Mesothelial cell of epicardium (in vitro differentiated cells): ENCODE results near the gene MSH3. TPM values are rescaled to one million over a fixed set of nuclear protein-coding genes. Genes with fewer than 3 reads are reported as not detected.

Experiments used
- DNase-seq, 2 experiments: peaks; one replicate each; pipeline ENCODE4 v3.0.0; 2021; ENCODE audit warnings: low spot score in 2 of 2; ENCODE audit not compliant: unreplicated experiment in 2 of 2
- H3K27ac Mint-ChIP-seq: 2 replicates; pipeline ENCODE4 v1.8.0; 2021; ENCODE audit warnings: mixed read lengths
- H3K27me3 Mint-ChIP-seq: 2 replicates; pipeline ENCODE4 v1.8.0; 2021; ENCODE audit warnings: low read depth, mixed read lengths
- H3K36me3 Mint-ChIP-seq: 2 replicates; pipeline ENCODE4 v1.8.0; 2021; ENCODE audit warnings: mixed read lengths
- H3K4me1 Mint-ChIP-seq: 2 replicates; pipeline ENCODE4 v1.8.0; 2021; ENCODE audit warnings: mixed read lengths
- H3K4me3 Mint-ChIP-seq: 2 replicates; pipeline ENCODE4 v1.8.0; 2021; ENCODE audit warnings: mild to moderate bottlenecking, moderate library complexity, mixed read lengths
- H3K9me3 Mint-ChIP-seq: 2 replicates; pipeline ENCODE4 v1.8.0; 2021; ENCODE audit warnings: mixed read lengths
- total RNA-seq: library from RNA; stranded (reverse); gene quantifications from 3 replicates; pipeline ENCODE4 v1.2.1, GENCODE V29; 2021
- TF ChIP-seq, protein P1 (sequence below): fragments of 200-600 bp; sonication (generic); IDR thresholded peaks from one replicate; pipeline ENCODE4 v1.5.0; 2021; ENCODE audit warnings: antibody characterized with exemption; ENCODE audit not compliant: unreplicated experiment

MSH3 gene
- total RNA-seq, 1 donor from 2014 or later, result 18.4 TPM

DNA sequence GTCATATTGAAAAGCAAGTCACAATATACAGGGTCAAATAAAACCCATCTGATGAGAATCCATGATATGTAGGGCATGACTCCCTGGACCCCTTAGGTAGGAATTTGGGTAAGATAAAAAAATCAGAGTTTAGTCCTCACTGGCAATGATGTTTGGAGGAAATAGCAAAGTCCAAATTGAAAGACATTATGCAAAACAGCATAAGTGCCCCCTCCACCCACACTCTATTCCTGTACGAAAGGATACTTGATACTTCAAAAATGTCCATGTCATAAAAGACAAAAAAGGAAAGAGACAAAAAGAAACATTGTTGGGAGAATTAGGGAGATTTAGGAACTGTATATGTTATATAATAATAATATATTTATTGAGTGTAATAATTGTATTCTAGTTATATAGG, 209.7 kb downstream of the MSH3 start:
- TF ChIP-seq, protein P1, sequence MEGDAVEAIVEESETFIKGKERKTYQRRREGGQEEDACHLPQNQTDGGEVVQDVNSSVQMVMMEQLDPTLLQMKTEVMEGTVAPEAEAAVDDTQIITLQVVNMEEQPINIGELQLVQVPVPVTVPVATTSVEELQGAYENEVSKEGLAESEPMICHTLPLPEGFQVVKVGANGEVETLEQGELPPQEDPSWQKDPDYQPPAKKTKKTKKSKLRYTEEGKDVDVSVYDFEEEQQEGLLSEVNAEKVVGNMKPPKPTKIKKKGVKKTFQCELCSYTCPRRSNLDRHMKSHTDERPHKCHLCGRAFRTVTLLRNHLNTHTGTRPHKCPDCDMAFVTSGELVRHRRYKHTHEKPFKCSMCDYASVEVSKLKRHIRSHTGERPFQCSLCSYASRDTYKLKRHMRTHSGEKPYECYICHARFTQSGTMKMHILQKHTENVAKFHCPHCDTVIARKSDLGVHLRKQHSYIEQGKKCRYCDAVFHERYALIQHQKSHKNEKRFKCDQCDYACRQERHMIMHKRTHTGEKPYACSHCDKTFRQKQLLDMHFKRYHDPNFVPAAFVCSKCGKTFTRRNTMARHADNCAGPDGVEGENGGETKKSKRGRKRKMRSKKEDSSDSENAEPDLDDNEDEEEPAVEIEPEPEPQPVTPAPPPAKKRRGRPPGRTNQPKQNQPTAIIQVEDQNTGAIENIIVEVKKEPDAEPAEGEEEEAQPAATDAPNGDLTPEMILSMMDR, result no peak
- Mint-ChIP-seq H3K4me1 (peaks cover 23% of the 10 kb centered on the region), H3K9me3 (peaks cover 16% of the 10 kb centered on the region), H3K36me3 (peaks cover 26% of the 10 kb centered on the region), H3K27me3 (no peaks in the 10 kb centered on the region), H3K4me3 (no peak overlapping the region), H3K27ac (peak overlapping the region; percentile 30)
- no peak for DNase-seq

DNA sequence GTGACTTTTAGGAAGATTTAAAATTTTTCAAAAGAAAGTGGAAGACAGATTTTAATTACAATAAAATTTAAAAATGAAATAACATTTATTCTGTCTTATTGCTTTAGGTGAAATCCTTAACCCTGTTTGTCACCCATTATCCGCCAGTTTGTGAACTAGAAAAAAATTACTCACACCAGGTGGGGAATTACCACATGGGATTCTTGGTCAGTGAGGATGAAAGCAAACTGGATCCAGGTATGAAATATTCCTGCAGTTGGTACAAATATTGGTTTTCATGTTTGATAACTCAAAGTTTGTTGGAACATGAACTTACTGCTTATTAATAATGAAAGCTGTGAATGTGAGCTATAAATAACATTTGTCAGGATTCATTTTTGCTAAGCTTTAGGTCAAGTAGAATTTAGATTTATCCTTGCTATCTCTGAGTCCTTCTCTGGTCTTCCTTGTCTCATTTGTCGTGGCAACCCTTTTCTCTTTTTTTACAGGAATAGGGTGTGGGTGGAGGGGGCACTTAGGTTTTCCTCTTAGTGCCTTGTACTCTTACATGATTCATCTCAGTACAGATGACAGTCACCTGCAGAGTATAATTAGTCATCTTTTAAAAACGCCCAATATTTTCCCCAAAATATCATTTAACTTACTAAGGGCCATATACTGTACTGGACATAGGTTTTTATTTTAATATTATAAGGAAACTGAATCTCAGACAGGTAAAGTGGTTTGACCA, 210.4 kb downstream of the MSH3 start:
- DNase-seq, result no peak
- Mint-ChIP-seq H3K36me3 (peaks cover 23% of the 10 kb centered on the region), H3K27ac (no peak overlapping the region), H3K4me1 (peaks cover 26% of the 10 kb centered on the region), H3K9me3 (peaks cover 13% of the 10 kb centered on the region), H3K27me3 (no peaks in the 10 kb centered on the region), H3K4me3 (no peak overlapping the region)
- TF ChIP-seq, protein P1, result no peak

DNA sequence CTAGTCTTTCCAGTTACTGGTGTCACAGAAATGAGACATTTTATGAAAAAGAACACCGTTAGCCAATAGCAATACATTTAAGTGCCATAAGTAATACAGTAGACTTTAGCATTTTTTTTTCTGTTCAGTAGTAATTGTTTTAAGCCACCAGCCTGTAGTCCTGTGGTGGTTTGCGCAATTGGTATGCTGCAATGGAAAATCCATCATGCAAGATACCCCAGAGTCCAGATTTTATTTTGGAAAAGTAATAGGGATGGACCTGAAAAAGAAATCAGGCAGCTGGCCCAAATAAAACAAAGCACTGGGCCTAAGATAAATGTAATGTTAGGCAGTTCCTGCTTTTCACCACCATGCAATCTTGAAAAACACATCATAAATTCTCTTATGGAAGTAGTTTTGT, 211.1 kb downstream of the MSH3 start:
- TF ChIP-seq, protein P1, result no peak
- peaks cover 19% of the 10 kb centered on the region for H3K36me3 Mint-ChIP-seq
- DNase-seq, result no peak
- no peak overlapping the region for H3K27ac Mint-ChIP-seq
- no peaks in the 10 kb centered on the region for H3K27me3 Mint-ChIP-seq
- H3K4me1 Mint-ChIP-seq, result peaks cover 24% of the 10 kb centered on the region
- H3K9me3 Mint-ChIP-seq, result peaks cover 6% of the 10 kb centered on the region
- H3K4me3 Mint-ChIP-seq, result no peak overlapping the region

DNA sequence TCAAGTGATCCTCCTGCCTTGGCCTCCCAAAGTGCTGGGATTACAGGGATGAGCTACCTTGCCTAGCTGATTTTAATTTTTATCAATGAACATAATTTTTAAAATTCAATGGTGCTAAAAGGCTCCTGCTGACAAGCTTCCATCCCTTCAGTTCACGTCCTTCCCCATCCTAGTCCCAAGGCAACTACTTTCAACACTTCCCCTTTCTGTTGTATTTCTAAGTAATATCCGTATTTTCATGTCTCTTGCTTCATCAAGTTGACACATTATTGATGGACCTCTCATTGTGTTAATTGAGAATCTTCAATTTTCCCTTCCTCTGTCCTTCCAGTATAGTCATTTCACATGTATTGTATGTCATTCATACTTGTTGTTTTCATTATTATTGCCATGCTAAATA, 211.9 kb downstream of the MSH3 start:
- TF ChIP-seq, protein P1, result no peak
- no peaks in the 10 kb centered on the region for H3K27me3 Mint-ChIP-seq
- H3K27ac Mint-ChIP-seq, result no peak overlapping the region
- H3K4me1 Mint-ChIP-seq, result peaks cover 20% of the 10 kb centered on the region
- H3K4me3 Mint-ChIP-seq, result no peak overlapping the region
- no peaks in the 10 kb centered on the region for H3K9me3 Mint-ChIP-seq
- H3K36me3 Mint-ChIP-seq, result peaks cover 14% of the 10 kb centered on the region
- no peak for DNase-seq

DNA sequence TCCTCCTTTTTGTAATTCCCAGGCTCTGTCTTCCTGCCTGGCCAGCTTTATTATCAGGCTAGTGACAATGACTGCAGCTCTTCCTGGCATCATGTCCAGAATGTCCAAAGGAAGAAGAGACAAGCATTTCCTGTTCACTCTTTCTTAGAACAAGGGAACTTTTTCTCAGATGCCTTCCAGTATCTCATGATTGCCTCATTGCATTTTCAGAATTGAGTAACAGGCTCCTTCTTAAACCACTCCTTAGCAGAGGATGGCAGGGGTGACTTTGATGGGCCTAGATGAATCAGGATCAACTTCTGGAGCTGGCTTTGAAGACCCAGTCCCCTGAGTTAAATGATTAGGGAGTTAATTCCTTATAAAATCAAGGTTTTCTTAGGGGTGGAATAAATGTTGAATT, 212.8 kb downstream of the MSH3 start:
- TF ChIP-seq, protein P1, result no peak
- H3K4me1 Mint-ChIP-seq, result peaks cover 20% of the 10 kb centered on the region
- H3K9me3 Mint-ChIP-seq, result no peaks in the 10 kb centered on the region
- no peaks in the 10 kb centered on the region for H3K27me3 Mint-ChIP-seq
- no peak overlapping the region for H3K27ac Mint-ChIP-seq
- no peak overlapping the region for H3K4me3 Mint-ChIP-seq
- DNase-seq, result no peak
- H3K36me3 Mint-ChIP-seq, result peaks cover 17% of the 10 kb centered on the region
